WTC11 (cell line): ENCODE measurements around the gene REEP3.

Experiments used
- TF ChIP-seq, protein P1 (sequence below): fragments of 200-600 bp; IDR thresholded peaks from 2 replicates; pipeline ENCODE4 v1.8.0; 2022; ENCODE audit warnings: antibody characterized with exemption
- TF ChIP-seq, protein P2 (sequence below): sonication (generic); formaldehyde crosslinking; IDR thresholded peaks from 2 replicates; pipeline ENCODE4 v1.8.1; 2022; ENCODE audit warnings: low read depth, missing genetic modification reagents, borderline replicate concordance

DNA sequence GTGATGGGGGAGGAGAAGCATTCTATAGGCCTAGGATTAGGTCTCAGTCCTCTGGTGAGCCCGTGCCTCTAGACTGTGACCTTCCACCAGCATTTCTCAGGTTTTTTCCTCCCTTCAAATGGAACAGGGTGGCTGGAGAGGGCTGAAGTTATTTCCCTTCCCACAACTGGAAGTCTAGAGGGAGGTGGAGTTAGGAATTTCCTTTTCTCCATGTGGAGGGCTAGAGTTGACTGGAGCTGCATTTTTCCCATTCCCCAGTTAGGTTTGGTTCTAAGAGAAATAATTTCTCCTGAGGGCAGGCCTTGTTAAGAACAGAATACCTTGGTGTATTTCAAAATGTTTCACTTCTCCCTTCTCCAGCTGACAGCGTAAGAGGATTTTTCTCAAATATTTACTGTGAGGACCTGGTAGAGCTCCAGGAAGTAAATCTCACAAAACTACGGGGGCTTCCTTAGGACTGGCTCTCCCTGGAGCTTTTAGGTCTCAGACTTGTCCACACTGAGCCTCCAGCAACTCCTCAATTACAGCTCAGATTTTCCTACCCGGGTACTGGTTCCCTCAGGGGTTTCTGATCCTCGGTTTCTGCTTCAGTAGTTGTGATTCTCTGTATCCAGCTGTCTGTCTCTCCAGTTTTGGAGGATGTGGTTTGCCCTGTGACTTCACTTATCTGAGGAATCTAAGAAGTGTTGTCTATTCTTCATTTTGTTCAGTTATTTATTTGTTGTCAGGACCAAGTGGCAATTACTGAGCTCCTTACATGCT is 6.0 kb upstream of the REEP3 start:
- TF ChIP-seq, protein P1, sequence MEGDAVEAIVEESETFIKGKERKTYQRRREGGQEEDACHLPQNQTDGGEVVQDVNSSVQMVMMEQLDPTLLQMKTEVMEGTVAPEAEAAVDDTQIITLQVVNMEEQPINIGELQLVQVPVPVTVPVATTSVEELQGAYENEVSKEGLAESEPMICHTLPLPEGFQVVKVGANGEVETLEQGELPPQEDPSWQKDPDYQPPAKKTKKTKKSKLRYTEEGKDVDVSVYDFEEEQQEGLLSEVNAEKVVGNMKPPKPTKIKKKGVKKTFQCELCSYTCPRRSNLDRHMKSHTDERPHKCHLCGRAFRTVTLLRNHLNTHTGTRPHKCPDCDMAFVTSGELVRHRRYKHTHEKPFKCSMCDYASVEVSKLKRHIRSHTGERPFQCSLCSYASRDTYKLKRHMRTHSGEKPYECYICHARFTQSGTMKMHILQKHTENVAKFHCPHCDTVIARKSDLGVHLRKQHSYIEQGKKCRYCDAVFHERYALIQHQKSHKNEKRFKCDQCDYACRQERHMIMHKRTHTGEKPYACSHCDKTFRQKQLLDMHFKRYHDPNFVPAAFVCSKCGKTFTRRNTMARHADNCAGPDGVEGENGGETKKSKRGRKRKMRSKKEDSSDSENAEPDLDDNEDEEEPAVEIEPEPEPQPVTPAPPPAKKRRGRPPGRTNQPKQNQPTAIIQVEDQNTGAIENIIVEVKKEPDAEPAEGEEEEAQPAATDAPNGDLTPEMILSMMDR = no peak
- TF ChIP-seq, protein P2, sequence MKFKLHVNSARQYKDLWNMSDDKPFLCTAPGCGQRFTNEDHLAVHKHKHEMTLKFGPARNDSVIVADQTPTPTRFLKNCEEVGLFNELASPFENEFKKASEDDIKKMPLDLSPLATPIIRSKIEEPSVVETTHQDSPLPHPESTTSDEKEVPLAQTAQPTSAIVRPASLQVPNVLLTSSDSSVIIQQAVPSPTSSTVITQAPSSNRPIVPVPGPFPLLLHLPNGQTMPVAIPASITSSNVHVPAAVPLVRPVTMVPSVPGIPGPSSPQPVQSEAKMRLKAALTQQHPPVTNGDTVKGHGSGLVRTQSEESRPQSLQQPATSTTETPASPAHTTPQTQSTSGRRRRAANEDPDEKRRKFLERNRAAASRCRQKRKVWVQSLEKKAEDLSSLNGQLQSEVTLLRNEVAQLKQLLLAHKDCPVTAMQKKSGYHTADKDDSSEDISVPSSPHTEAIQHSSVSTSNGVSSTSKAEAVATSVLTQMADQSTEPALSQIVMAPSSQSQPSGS = no peak
